Activated CD8-positive, alpha-beta memory T cell treated with anti-CD3 and anti-CD28 coated beads, Interleukin-2, amount 50 U/mL, for 4 hours (primary cell): ENCODE data around the gene ZBTB16.

ENCODE experiments used
- DNase-seq: peaks from one replicate; pipeline ENCODE4 v3.0.0-alpha.2; 2020

Gene ZBTB16

GRCh38 chr11:114270531-114271270, 211.2 kb downstream of the ZBTB16 start:
- no peak for DNase-seq

- no peak for DNase-seq
These were observed 211.8 kb downstream of the ZBTB16 start for GRCh38 chr11:114271316-114271715.

- no peak for DNase-seq
These were observed 212.8 kb downstream of the ZBTB16 start for GRCh38 chr11:114272311-114272710.

GRCh38 chr11:114273071-114273470, 213.6 kb downstream of the ZBTB16 start:
- DNase-seq: no peak

GRCh38 chr11:114273890-114274635, 214.6 kb downstream of the ZBTB16 start:
- no peak for DNase-seq

- DNase-seq: no peak
These were observed 215.1 kb downstream of the ZBTB16 start for GRCh38 chr11:114274637-114275036.

- no peak for DNase-seq
These were observed 215.8 kb downstream of the ZBTB16 start for GRCh38 chr11:114275280-114275679.

GRCh38 chr11:114276077-114276476, 216.6 kb downstream of the ZBTB16 start:
- DNase-seq: no peak

- no peak for DNase-seq
These were observed 218.3 kb downstream of the ZBTB16 start for GRCh38 chr11:114277637-114278341.

- DNase-seq: no peak
These were observed 219.0 kb downstream of the ZBTB16 start for GRCh38 chr11:114278342-114279065.

- DNase-seq: no peak
These were observed 220.5 kb downstream of the ZBTB16 start for GRCh38 chr11:114279792-114280546.

GRCh38 chr11:114280696-114281095, 221.2 kb downstream of the ZBTB16 start:
- DNase-seq: no peak

GRCh38 chr11:114281388-114281956, 222.0 kb downstream of the ZBTB16 start:
- DNase-seq: no peak

- no peak for DNase-seq
These were observed 223.0 kb downstream of the ZBTB16 start for GRCh38 chr11:114282488-114282887.

- DNase-seq: no peak
These were observed 223.9 kb downstream of the ZBTB16 start for GRCh38 chr11:114283422-114283821.

GRCh38 chr11:114284021-114284420, 224.5 kb downstream of the ZBTB16 start:
- no peak for DNase-seq

GRCh38 chr11:114284914-114285313, 225.4 kb downstream of the ZBTB16 start:
- DNase-seq: no peak

GRCh38 chr11:114285599-114285998, 226.1 kb downstream of the ZBTB16 start:
- DNase-seq: no peak

- DNase-seq: no peak
These were observed 226.7 kb downstream of the ZBTB16 start for GRCh38 chr11:114286229-114286628.

GRCh38 chr11:114287154-114287553, 227.6 kb downstream of the ZBTB16 start:
- DNase-seq: no peak

- DNase-seq: no peak
These were observed 228.6 kb downstream of the ZBTB16 start for GRCh38 chr11:114288136-114288535.

- DNase-seq: no peak
These were observed 230.3 kb downstream of the ZBTB16 start for GRCh38 chr11:114289779-114290178.
